ENCODE measurements around the gene DOK4.

DOK4 gene

GRCh38 chr16:57474671-57475661, 11.3 kb downstream of the DOK4 start:
- Histone ChIP-seq H3K9me2 (replicated peaks; ENCODE audit: low read depth, low read length) (no peaks in the 10 kb centered on the region), H3K9me3 (ENCODE audit: insufficient read depth, low read depth, low read length) (no peaks in the 10 kb centered on the region), H3K79me2 (ENCODE audit: insufficient read depth, low read length) (no peaks in the 10 kb centered on the region), H3K36me3 (ENCODE audit: insufficient read depth, low read length) (peaks cover 45% of the 10 kb centered on the region; the same call in 1 of the 2 replicates), H3K4me1 (ENCODE audit: insufficient read depth, low read length, poor library complexity, severe bottlenecking) (peaks cover 45% of the 10 kb centered on the region), H3K9ac (ENCODE audit: low read depth, low read length, poor library complexity, severe bottlenecking) (peak overlapping the region; percentile 49), H3K4me3 (ENCODE audit: low read length, poor library complexity, severe bottlenecking) (peak overlapping the region; percentile 56), H3F3A (ENCODE audit: low read depth) (no peaks in the 10 kb centered on the region), H4K20me1 (ENCODE audit: insufficient read depth, low read length, poor library complexity, severe bottlenecking) (no peaks in the 10 kb centered on the region), H3K4me2 (ENCODE audit: low read depth, low read length, poor library complexity, severe bottlenecking) (peak overlapping the region; percentile 63), H3K27me3 (ENCODE audit: insufficient read depth, low read length, poor library complexity, severe bottlenecking) (no peaks in the 10 kb centered on the region), H2AFZ (ENCODE audit: low read length) (no peak overlapping the region)
- TF ChIP-seq CTCF (conservative IDR thresholded peaks at IDR 0.05; ENCODE audit: low read length) = no peak
- TF ChIP-seq EZH2phosphoT487 (IDR thresholded peaks at IDR 0.05; ENCODE audit: borderline replicate concordance) = no peak

DNA sequence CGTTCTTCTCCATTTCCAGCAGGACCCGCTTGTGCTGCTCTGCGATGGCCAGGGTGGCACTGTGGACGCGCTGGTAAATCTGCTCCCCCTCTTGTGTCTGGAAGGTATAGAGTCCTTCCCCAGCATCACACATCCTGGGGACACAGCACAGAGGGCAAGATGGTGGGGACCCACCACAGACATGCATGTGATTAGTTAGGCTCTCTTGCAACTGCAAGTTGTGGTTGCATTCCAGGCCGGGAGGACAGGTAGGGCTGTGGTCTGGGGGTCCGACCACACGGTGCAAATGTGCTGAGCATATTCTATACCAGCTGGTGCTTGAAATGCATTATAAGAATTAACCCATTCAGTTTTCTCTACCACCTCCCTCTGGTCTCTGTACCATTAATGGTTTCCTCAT, 12.4 kb downstream of the DOK4 start:
- Histone ChIP-seq H3K9ac (ENCODE audit: low read depth, low read length, poor library complexity, severe bottlenecking) (no peak overlapping the region), H3K9me2 (replicated peaks; ENCODE audit: low read depth, low read length) (no peaks in the 10 kb centered on the region), H4K20me1 (ENCODE audit: insufficient read depth, low read length, poor library complexity, severe bottlenecking) (no peaks in the 10 kb centered on the region), H3K27me3 (ENCODE audit: insufficient read depth, low read length, poor library complexity, severe bottlenecking) (no peaks in the 10 kb centered on the region), H3K79me2 (ENCODE audit: insufficient read depth, low read length) (no peaks in the 10 kb centered on the region), H2AFZ (ENCODE audit: low read length) (no peak overlapping the region), H3K4me1 (ENCODE audit: insufficient read depth, low read length, poor library complexity, severe bottlenecking) (peaks cover 42% of the 10 kb centered on the region), H3K36me3 (ENCODE audit: insufficient read depth, low read length) (peaks cover 56% of the 10 kb centered on the region; the same call in 1 of the 2 replicates), H3F3A (ENCODE audit: low read depth) (no peaks in the 10 kb centered on the region), H3K9me3 (ENCODE audit: insufficient read depth, low read depth, low read length) (no peaks in the 10 kb centered on the region), H3K4me2 (ENCODE audit: low read depth, low read length, poor library complexity, severe bottlenecking) (no peak overlapping the region), H3K4me3 (ENCODE audit: low read length, poor library complexity, severe bottlenecking) (no peak overlapping the region)
- TF ChIP-seq CTCF (conservative IDR thresholded peaks at IDR 0.05; ENCODE audit: low read length) (no peak), EZH2phosphoT487 (IDR thresholded peaks at IDR 0.05; ENCODE audit: borderline replicate concordance) (no peak)

DNA sequence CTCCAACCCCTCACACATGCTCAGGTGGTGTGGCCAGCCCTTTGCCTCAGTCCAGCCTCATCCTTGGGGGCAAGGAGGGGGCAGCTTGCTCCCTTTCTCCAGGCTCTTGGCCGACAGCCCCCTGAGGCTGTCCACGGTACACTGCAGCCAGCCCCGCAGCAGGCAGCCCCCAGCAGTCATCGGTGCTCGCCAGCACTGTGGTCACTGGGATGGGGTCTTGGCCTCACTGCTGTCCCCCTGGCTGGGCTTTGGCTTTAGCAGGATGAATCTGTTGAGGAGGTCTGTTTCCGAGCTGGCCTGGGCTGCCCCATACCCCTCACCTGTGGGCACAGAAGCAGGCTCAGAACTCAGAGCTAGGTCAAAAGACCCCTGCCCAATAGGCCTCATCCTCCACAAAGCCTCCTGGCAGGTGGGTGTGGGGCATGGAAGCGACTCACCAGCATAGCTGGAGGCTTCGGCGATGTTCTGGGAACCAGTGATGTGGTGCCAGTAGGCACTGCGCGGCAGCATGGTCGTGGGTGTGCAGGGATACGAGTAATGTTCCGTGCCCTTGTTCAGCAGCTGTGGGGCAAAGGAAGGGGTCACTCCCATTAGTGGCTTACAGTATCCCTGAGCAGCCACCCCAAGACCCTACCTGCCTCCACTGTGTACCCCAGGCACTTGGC, 13.0 kb downstream of the DOK4 start:
- Histone ChIP-seq H3K9me3 (ENCODE audit: insufficient read depth, low read depth, low read length) (no peaks in the 10 kb centered on the region), H4K20me1 (ENCODE audit: insufficient read depth, low read length, poor library complexity, severe bottlenecking) (no peaks in the 10 kb centered on the region), H3K9ac (ENCODE audit: low read depth, low read length, poor library complexity, severe bottlenecking) (no peak overlapping the region), H3K4me2 (ENCODE audit: low read depth, low read length, poor library complexity, severe bottlenecking) (no peak overlapping the region), H3F3A (ENCODE audit: low read depth) (no peaks in the 10 kb centered on the region), H3K79me2 (ENCODE audit: insufficient read depth, low read length) (no peaks in the 10 kb centered on the region), H3K4me3 (ENCODE audit: low read length, poor library complexity, severe bottlenecking) (no peak overlapping the region), H2AFZ (ENCODE audit: low read length) (no peak overlapping the region), H3K9me2 (replicated peaks; ENCODE audit: low read depth, low read length) (no peaks in the 10 kb centered on the region), H3K36me3 (ENCODE audit: insufficient read depth, low read length) (peaks cover 62% of the 10 kb centered on the region; the same call in 1 of the 2 replicates), H3K4me1 (ENCODE audit: insufficient read depth, low read length, poor library complexity, severe bottlenecking) (peaks cover 36% of the 10 kb centered on the region), H3K27me3 (ENCODE audit: insufficient read depth, low read length, poor library complexity, severe bottlenecking) (no peaks in the 10 kb centered on the region)
- no peak for TF ChIP-seq CTCF (conservative IDR thresholded peaks at IDR 0.05; ENCODE audit: low read length)
- TF ChIP-seq EZH2phosphoT487 (IDR thresholded peaks at IDR 0.05; ENCODE audit: borderline replicate concordance) = no peak
